K562 (cell line): Measurements from ENCODE around the gene TMEM116. TPM values are rescaled to one million over a fixed set of nuclear protein-coding genes. Genes with fewer than 3 reads are reported as not detected.

Source experiments
- ATAC-seq: fragments of 200-7000 bp; cut with Tn5 transposase; 3 replicates; pipeline ENCODE4 v1.9.1; 2020; ENCODE audit warnings: moderate library complexity
- BruUV-seq: library from RNA; stranded (reverse); fragments of 400-500 nt; replicated peaks from 2 replicates; lab custom pipeline; 2021; lab: Mats Ljungman, UMichigan
- CTCF ChIA-PET: fragments of 300-600 bp; formaldehyde crosslinking; extraction: SDS; loops from one replicate; lab custom pipeline; 2021; ENCODE audit warnings: low intra/inter-chr PET ratio; lab: Yijun Ruan, JAX
- POLR2A ChIA-PET: fragments of 300-600, 350-650 bp; sonication (Branson Sonifier 250); formaldehyde crosslinking; extraction: SDS; loops from one replicate; lab custom pipeline; 2021; ENCODE audit warnings: antibody characterized with exemption, inconsistent platforms; lab: Yijun Ruan, JAX
- DNase-seq, 4 experiments: peaks; one replicate each; pipeline versions ENCODE4 v3.0.0 to v3.0.0-alpha.2; 2011 to 2018; ENCODE audit warnings: low spot score in 3 of 4, mixed read lengths in 3 of 4; ENCODE audit errors: extremely low read depth in 1 of 4
- FAIRE-seq: peaks from 2 replicates; lab custom pipeline; 2011; peaks lifted over from hg19 to GRCh38; lab: Jason Lieb, UNC
- H2AFZ ChIP-seq: 2 replicates; pipeline ENCODE4 v1.6.0; 2011; ENCODE audit warnings: low read depth, low read length, control low read depth, inconsistent platforms
- H3K27ac ChIP-seq: fragments of 200-600 bp; 3 replicates; pipeline ENCODE4 v1.8.0; 2011; ENCODE audit warnings: low read depth, mild to moderate bottlenecking, control low read depth, inconsistent platforms, low read length, moderate library complexity, mixed read lengths; ENCODE audit errors: extremely low read depth
- H3K27me3 ChIP-seq, 2 experiments: fragments of 300-600 bp in 1 of 2; 2 replicates in 1 of 2; 3 replicates in 1 of 2; pipeline versions ENCODE4 v1.6.0 to v1.8.0; 2011; ENCODE audit warnings: inconsistent platforms in 2 of 2, low read length in 2 of 2, mild to moderate bottlenecking in 1 of 2, mixed read lengths in 1 of 2, moderate library complexity in 1 of 2; ENCODE audit not compliant: control insufficient read depth in 2 of 2, insufficient read depth in 2 of 2
- H3K36me3 ChIP-seq: fragments of 300-600 bp; 3 replicates; pipeline ENCODE4 v1.8.0; 2011; ENCODE audit warnings: mild to moderate bottlenecking, low read length, inconsistent platforms; ENCODE audit not compliant: control insufficient read depth, insufficient read depth
- H3K4me1 ChIP-seq, 2 experiments: fragments of 200-600 bp in 1 of 2; replicated peaks in 1 of 2; 2 replicates in 1 of 2; 3 replicates in 1 of 2; pipeline versions ENCODE4 v1.5.1 to v1.8.0; 2011; ENCODE audit warnings: inconsistent platforms in 2 of 2, low read length in 2 of 2, mild to moderate bottlenecking in 1 of 2, mixed read lengths in 1 of 2, moderate library complexity in 1 of 2; ENCODE audit not compliant: control insufficient read depth in 2 of 2, insufficient read depth in 2 of 2
- H3K4me2 ChIP-seq: 2 replicates; pipeline ENCODE4 v1.6.1; 2011; ENCODE audit warnings: low read length, control low read depth, inconsistent platforms, mixed read lengths; ENCODE audit not compliant: insufficient read depth
- H3K4me3 ChIP-seq: fragments of 200-600 bp; sonication (generic), shearing (Covaris generic); 2 replicates; pipeline ENCODE4 v1.5.1; 2016; ENCODE audit warnings: control low read depth, inconsistent platforms
- H3K79me2 ChIP-seq: fragments of 200-600 bp; 3 replicates; pipeline ENCODE4 v1.8.0; 2011; ENCODE audit warnings: low read length, inconsistent platforms; ENCODE audit not compliant: control insufficient read depth, insufficient read depth
- H3K9ac ChIP-seq, 2 experiments: 2 replicates each; pipeline versions ENCODE4 v1.6.0 to v1.6.1; 2011; ENCODE audit warnings: low read depth in 2 of 2, low read length in 2 of 2, control low read depth in 1 of 2, inconsistent platforms in 1 of 2, mild to moderate bottlenecking in 1 of 2, mixed read lengths in 1 of 2; ENCODE audit not compliant: insufficient read depth in 1 of 2
- H3K9me1 ChIP-seq: one replicate; pipeline ENCODE4 v1.6.0; 2011; ENCODE audit warnings: inconsistent platforms, mild to moderate bottlenecking, low read length, moderate library complexity; ENCODE audit not compliant: control insufficient read depth, insufficient read depth
- H3K9me3 ChIP-seq: replicated peaks from 2 replicates; pipeline ENCODE4 v1.5.1; 2011; ENCODE audit warnings: low read depth, low read length, inconsistent platforms; ENCODE audit not compliant: control insufficient read depth, insufficient read depth
- H4K20me1 ChIP-seq: replicated peaks from 2 replicates; pipeline ENCODE4 v1.6.1; 2011; ENCODE audit warnings: low read length, inconsistent platforms, mixed read lengths; ENCODE audit not compliant: control insufficient read depth, insufficient read depth
- BRF1 ChIP-seq: IDR thresholded peaks from 3 replicates; pipeline ENCODE4 v1.6.1; 2011; ENCODE audit warnings: borderline replicate concordance, mild to moderate bottlenecking; ENCODE audit not compliant: insufficient read length; ENCODE audit errors: extremely low read depth
- EHMT2 ChIP-seq: fragments of 450-650 bp; IDR thresholded peaks from 2 replicates; pipeline ENCODE4 v1.6.1; 2018; ENCODE audit warnings: antibody characterized with exemption
- HDAC1 ChIP-seq, 2 experiments: fragments of 450-650 bp; IDR thresholded peaks; 2 replicates each; pipeline ENCODE4 v1.6.1; 2016 to 2017; ENCODE audit warnings: inconsistent platforms in 1 of 2, mild to moderate bottlenecking in 1 of 2, moderate library complexity in 1 of 2
- HMG20A ChIP-seq: fragments of 450-650 bp; formaldehyde crosslinking; conservative IDR thresholded peaks from 2 replicates; pipeline ENCODE4 v1.4.0; 2020; ENCODE audit warnings: mild to moderate bottlenecking, mixed read lengths
- RBBP5 ChIP-seq: fragments of 200-600 bp; sonication (generic); IDR thresholded peaks from 2 replicates; pipeline ENCODE4 v1.6.1; 2012; ENCODE audit warnings: borderline replicate concordance, mild to moderate bottlenecking, low read length, control low read depth, inconsistent platforms; ENCODE audit not compliant: insufficient read depth, poor library complexity, severe bottlenecking
- RBM15 ChIP-seq: fragments of 200-400 bp; formaldehyde crosslinking; IDR thresholded peaks from 2 replicates; pipeline ENCODE4 v1.6.1; 2018; ENCODE audit warnings: mild to moderate bottlenecking, low read length, moderate library complexity; ENCODE audit not compliant: insufficient read depth
- RHOXF2B ChIP-seq: fragments of 250-450 bp; sonication (Bioruptor Pico); conservative IDR thresholded peaks from 2 replicates; pipeline ENCODE4 v1.5.1; 2021
- TAF1 ChIP-seq: IDR thresholded peaks from 2 replicates; pipeline ENCODE4 v1.6.1; 2011; ENCODE audit warnings: mild to moderate bottlenecking, low read length, moderate library complexity; ENCODE audit not compliant: insufficient read depth, control insufficient read depth, severe bottlenecking; ENCODE audit errors: extremely low read depth
- TRIM28 ChIP-seq: fragments of 450-650 bp; IDR thresholded peaks from 2 replicates; pipeline ENCODE4 v1.6.1; 2017
- ZNF253 ChIP-seq: fragments of 250-450 bp; sonication (Bioruptor Pico); conservative IDR thresholded peaks from 2 replicates; pipeline ENCODE4 v1.6.1; 2021; ENCODE audit warnings: mild to moderate bottlenecking
- ZNF445 ChIP-seq: fragments of 250-450 bp; sonication (Bioruptor Pico); IDR thresholded peaks from 2 replicates; pipeline ENCODE4 v1.4.0; 2020; ENCODE audit warnings: low read depth, mild to moderate bottlenecking, moderate library complexity
- ZSCAN32 ChIP-seq: fragments of 450-650 bp; formaldehyde crosslinking; IDR thresholded peaks from 2 replicates; pipeline ENCODE4 v1.4.0; 2020; ENCODE audit warnings: mild to moderate bottlenecking, moderate library complexity
- WGBS: fragments of 100-300 bp; shearing (Covaris generic); methylation state at CpG from one replicate; pipeline ENCODE4 v1.1.6; 2016; ENCODE audit warnings: low coverage, mixed read lengths; ENCODE audit not compliant: insufficient coverage; ENCODE audit errors: missing lambda C conversion rate; 5-methylcytosine and 5-hydroxymethylcytosine counted together
- in situ Hi-C: fragments of 300-500 bp; cut with MboI; formaldehyde crosslinking; loops from 4 replicates; pipeline ENCODE4 v1.15.0; 2018; ENCODE audit warnings: inconsistent platforms, mixed read lengths
- intact Hi-C: fragments of 100-400 bp; cut with micrococcal nuclease; formaldehyde crosslinking; loops from 2 replicates; pipeline ENCODE4 v1.14.2; 2022
- polyA plus RNA-seq, 8 experiments: library from polyadenylated mRNA; depleted of rRNA in 4 of 8; stranded (reverse) in 5 of 8; unstranded in 3 of 8; fragments of >200 nt; fragmentation: Nextera tagmentation in 2 of 8; fragmentation: Illumina TruSeq in 1 of 8; extraction: Ambion mirVana in 2 of 8; extraction: Trizol in 1 of 8; gene quantifications; 2 replicates each; pipeline versions ENCODE4 v1.2.1 to v1.2.3, GENCODE V29; 2011 to 2014; ENCODE audit warnings: inconsistent platforms in 1 of 8, missing spikeins in 1 of 8
- total RNA-seq, 7 experiments: library from RNA; depleted of rRNA in 6 of 7; stranded (reverse); fragments of >200 nt in 6 of 7; fragmentation: Illumina TruSeq in 2 of 7; extraction: Trizol in 2 of 7; gene quantifications; 2 replicates each; pipeline versions ENCODE4 v1.2.1 to v1.2.3, GENCODE V29; 2011 to 2021; ENCODE audit warnings: low replicate concordance in 1 of 7
- TF ChIP-seq, protein P1 (sequence below): sonication (generic); formaldehyde crosslinking; IDR thresholded peaks from 2 replicates; pipeline ENCODE4 v1.8.0; 2022; ENCODE audit warnings: mild to moderate bottlenecking, missing genetic modification reagents
- TF ChIP-seq, protein P2 (sequence below): sonication (generic); formaldehyde crosslinking; IDR thresholded peaks from 2 replicates; pipeline ENCODE4 v1.8.1; 2023; ENCODE audit warnings: mild to moderate bottlenecking, missing genetic modification reagents, moderate library complexity
- TF ChIP-seq, protein P3 (sequence below), 2 experiments: fragments of 450-650 bp in 1 of 2; sonication (generic) in 1 of 2; formaldehyde crosslinking in 1 of 2; IDR thresholded peaks in 1 of 2; conservative IDR thresholded peaks in 1 of 2; 2 replicates each; pipeline versions ENCODE4 v1.6.1 to v1.8.1; 2016 to 2023; ENCODE audit warnings: mild to moderate bottlenecking in 2 of 2, moderate library complexity in 2 of 2, inconsistent platforms in 1 of 2, missing genetic modification reagents in 1 of 2
- TF ChIP-seq, protein P4 (sequence below): fragments of 450-650 bp; IDR thresholded peaks from 2 replicates; pipeline ENCODE4 v1.6.1; 2018; ENCODE audit warnings: mild to moderate bottlenecking, low read depth; ENCODE audit not compliant: partially characterized antibody
- TF ChIP-seq, protein P5 (sequence below): conservative IDR thresholded peaks from 2 replicates; pipeline ENCODE4 v1.6.1; 2011; ENCODE audit warnings: low read depth, mild to moderate bottlenecking, low read length; ENCODE audit not compliant: control insufficient read depth

TMEM116 gene
- total and polyA plus RNA-seq, 9 of the 15 experiments (the other 6 are each of a cell fraction or from before 2014, with no cell fraction given), result 5.2 to 78.6 (median 13.9) TPM

DNA sequence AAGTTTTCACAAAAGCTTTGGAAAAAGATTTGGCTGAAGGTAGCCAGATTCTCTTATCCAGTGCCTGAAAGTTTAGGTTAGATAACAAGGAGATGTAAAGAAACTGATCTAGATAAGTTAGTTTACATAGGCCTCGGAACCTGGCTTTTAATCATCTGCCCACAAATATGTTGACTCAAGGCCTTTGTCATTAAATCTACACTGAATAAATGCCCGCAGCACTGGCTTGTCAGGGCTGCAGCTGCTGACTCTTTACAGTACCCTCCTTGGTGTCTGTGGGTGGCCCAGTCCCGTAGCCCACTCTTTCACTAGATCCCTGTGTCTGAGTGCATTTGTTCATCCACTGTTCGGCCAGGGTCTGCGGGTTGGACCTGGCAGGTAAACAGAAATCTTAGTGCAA is 58.0 kb downstream of the TMEM116 start:
- intact Hi-C loops, result no loop called here
- H3K9me1 ChIP-seq, result no peaks in the 10 kb centered on the region
- ChIA-PET CTCF (no interaction called here), POLR2A (interaction anchor here (0.6 to 1.1 kb wide), 2 partner anchors 20 to 30 kb away, joined by 3 read pairs; no protein-coding TSS in a partner anchor)
- H3K36me3 ChIP-seq, result peaks cover 5% of the 10 kb centered on the region; the same call in 1 of the 3 replicates
- 47% methylated on average over 5 of the region's 5 CpGs for WGBS
- no peaks in the 10 kb centered on the region for H3K27me3 ChIP-seq
- no peak overlapping the region for H3K27ac ChIP-seq
- H3K79me2 ChIP-seq, result no peaks in the 10 kb centered on the region
- FAIRE-seq, result no peak
- no peak overlapping the region for H3K4me2 ChIP-seq
- H3K4me1 ChIP-seq, result peaks cover 0 to 5% of the 10 kb centered on the region in 2 experiments; a peak in 2 of 5 replicates
- peaks cover 8% of the 10 kb centered on the region for H3K9me3 ChIP-seq
- H3K9ac ChIP-seq, result no peak overlapping the region
- H4K20me1 ChIP-seq, result no peaks in the 10 kb centered on the region
- in situ Hi-C loops, result loop anchor here (5.0 kb wide), 1 partner anchor 52 kb away; no protein-coding TSS in a partner anchor
- H2AFZ ChIP-seq, result no peak overlapping the region
- DNase-seq, result no peak
- no peak overlapping the region for H3K4me3 ChIP-seq
- ATAC-seq, result no peak
- no TSS peak for BruUV-seq
- TF ChIP-seq, protein P1, sequence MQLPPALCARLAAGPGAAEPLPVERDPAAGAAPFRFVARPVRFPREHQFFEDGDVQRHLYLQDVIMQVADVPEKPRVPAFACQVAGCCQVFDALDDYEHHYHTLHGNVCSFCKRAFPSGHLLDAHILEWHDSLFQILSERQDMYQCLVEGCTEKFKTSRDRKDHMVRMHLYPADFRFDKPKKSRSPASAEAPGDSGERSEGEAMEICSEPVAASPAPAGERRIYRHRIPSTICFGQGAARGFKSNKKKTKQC (CRISPR knock-in tag), result no peak
- TF ChIP-seq, protein P2, sequence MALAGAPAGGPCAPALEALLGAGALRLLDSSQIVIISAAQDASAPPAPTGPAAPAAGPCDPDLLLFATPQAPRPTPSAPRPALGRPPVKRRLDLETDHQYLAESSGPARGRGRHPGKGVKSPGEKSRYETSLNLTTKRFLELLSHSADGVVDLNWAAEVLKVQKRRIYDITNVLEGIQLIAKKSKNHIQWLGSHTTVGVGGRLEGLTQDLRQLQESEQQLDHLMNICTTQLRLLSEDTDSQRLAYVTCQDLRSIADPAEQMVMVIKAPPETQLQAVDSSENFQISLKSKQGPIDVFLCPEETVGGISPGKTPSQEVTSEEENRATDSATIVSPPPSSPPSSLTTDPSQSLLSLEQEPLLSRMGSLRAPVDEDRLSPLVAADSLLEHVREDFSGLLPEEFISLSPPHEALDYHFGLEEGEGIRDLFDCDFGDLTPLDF (CRISPR knock-in tag), result no peak
- TF ChIP-seq HDAC1 (IDR thresholded peaks at IDR 0.05), result no peak
- TF ChIP-seq, protein P3, sequence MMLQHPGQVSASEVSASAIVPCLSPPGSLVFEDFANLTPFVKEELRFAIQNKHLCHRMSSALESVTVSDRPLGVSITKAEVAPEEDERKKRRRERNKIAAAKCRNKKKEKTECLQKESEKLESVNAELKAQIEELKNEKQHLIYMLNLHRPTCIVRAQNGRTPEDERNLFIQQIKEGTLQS (IDR thresholded peaks at IDR 0.05), result no peak
- TF ChIP-seq, protein P3 (CRISPR knock-in tag; conservative IDR thresholded peaks at IDR 0.05), result no peak
- no peak for TF ChIP-seq ZSCAN32 (CRISPR knock-in tag)
- TF ChIP-seq TAF1, result no peak
- TF ChIP-seq RBM15, result no peak
- TF ChIP-seq ZNF253, result no peak
- TF ChIP-seq ZNF445 (CRISPR knock-in tag), result no peak
- no peak for TF ChIP-seq RHOXF2B (CRISPR knock-in tag)
- TF ChIP-seq BRF1, result no peak
- no peak for TF ChIP-seq RBBP5
- TF ChIP-seq EHMT2, result no peak
- TF ChIP-seq, protein P4, sequence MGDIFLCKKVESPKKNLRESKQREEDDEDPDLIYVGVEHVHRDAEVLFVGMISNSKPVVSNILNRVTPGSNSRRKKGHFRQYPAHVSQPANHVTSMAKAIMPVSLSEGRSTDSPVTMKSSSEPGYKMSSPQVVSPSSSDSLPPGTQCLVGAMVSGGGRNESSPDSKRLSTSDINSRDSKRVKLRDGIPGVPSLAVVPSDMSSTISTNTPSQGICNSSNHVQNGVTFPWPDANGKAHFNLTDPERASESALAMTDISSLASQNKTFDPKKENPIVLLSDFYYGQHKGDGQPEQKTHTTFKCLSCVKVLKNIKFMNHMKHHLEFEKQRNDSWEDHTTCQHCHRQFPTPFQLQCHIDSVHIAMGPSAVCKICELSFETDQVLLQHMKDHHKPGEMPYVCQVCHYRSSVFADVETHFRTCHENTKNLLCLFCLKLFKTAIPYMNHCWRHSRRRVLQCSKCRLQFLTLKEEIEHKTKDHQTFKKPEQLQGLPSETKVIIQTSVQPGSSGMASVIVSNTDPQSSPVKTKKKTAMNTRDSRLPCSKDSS, result peak; percentile 67
- TF ChIP-seq TRIM28, result peak; percentile 90
- TF ChIP-seq, protein P5, sequence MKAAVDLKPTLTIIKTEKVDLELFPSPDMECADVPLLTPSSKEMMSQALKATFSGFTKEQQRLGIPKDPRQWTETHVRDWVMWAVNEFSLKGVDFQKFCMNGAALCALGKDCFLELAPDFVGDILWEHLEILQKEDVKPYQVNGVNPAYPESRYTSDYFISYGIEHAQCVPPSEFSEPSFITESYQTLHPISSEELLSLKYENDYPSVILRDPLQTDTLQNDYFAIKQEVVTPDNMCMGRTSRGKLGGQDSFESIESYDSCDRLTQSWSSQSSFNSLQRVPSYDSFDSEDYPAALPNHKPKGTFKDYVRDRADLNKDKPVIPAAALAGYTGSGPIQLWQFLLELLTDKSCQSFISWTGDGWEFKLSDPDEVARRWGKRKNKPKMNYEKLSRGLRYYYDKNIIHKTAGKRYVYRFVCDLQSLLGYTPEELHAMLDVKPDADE, result no peak
- no peak for TF ChIP-seq HMG20A (CRISPR knock-in tag)
